Liver (tissue), 9 donors: ENCODE results near the gene ZNF700. TPM values are rescaled to one million over a fixed set of nuclear protein-coding genes. Genes with fewer than 3 reads are reported as not detected.
"Not testable (repeated sequence)": the region's sequence is repeated elsewhere in the genome, so short reads cannot be mapped to it uniquely, and the experiment has no call there.

Experiments used
- DNase-seq: peaks from one replicate; pipeline ENCODE4 v3.0.0-alpha.2; 2017; ENCODE audit warnings: low spot score
- H3K27ac ChIP-seq, 2 donors: one replicate each; pipeline ENCODE4 v1.7.0; 2013; ENCODE audit warnings: inconsistent platforms in 2 of 2, low read length in 2 of 2, control low read depth in 1 of 2, low read depth in 1 of 2, mild to moderate bottlenecking in 1 of 2
- H3K27me3 ChIP-seq, 4 donors: one replicate each; pipeline versions ENCODE4 v1.6.1 to v1.7.0; 2013; ENCODE audit warnings: low read length in 3 of 4, inconsistent platforms in 1 of 4, mild to moderate bottlenecking in 1 of 4, moderate library complexity in 1 of 4; ENCODE audit not compliant: control insufficient read depth in 4 of 4, insufficient read depth in 4 of 4
- H3K36me3 ChIP-seq, 4 donors: one replicate each; pipeline versions ENCODE4 v1.6.1 to v1.7.0; 2013; ENCODE audit warnings: low read length in 3 of 4, mild to moderate bottlenecking in 3 of 4, low read depth in 1 of 4, moderate library complexity in 1 of 4; ENCODE audit not compliant: control insufficient read depth in 4 of 4, insufficient read depth in 3 of 4
- H3K4me1 ChIP-seq, 4 donors: one replicate each; pipeline versions ENCODE4 v1.6.1 to v1.7.0; 2013; ENCODE audit warnings: low read length in 3 of 4, mild to moderate bottlenecking in 3 of 4, moderate library complexity in 1 of 4; ENCODE audit not compliant: control insufficient read depth in 4 of 4, insufficient read depth in 4 of 4
- H3K4me3 ChIP-seq, 3 donors: one replicate each; pipeline versions ENCODE4 v1.6.1 to v1.7.0; 2013; ENCODE audit warnings: low read length in 3 of 3, control low read depth in 1 of 3, low read depth in 1 of 3, mild to moderate bottlenecking in 1 of 3
- H3K9ac ChIP-seq, 2 donors: one replicate each; pipeline ENCODE4 v1.7.0; 2013; ENCODE audit warnings: low read length in 2 of 2, mild to moderate bottlenecking in 2 of 2, moderate library complexity in 2 of 2, control low read depth in 1 of 2, low read depth in 1 of 2
- H3K9me3 ChIP-seq, 4 donors: one replicate each; pipeline versions ENCODE4 v1.6.1 to v1.7.0; 2013; ENCODE audit warnings: low read length in 3 of 4; ENCODE audit not compliant: control insufficient read depth in 4 of 4
- EGR1 ChIP-seq, 2 donors: IDR thresholded peaks; 2 replicates each; pipeline ENCODE4 v1.6.1; 2016 to 2018; ENCODE audit warnings: antibody characterized with exemption in 2 of 2, low read depth in 2 of 2
- FOXA2 ChIP-seq: IDR thresholded peaks from 2 replicates; pipeline ENCODE4 v1.6.1; 2016; ENCODE audit warnings: antibody characterized with exemption
- HNF4A ChIP-seq, 2 donors: conservative IDR thresholded peaks; 2 replicates each; pipeline ENCODE4 v1.6.1; 2016; ENCODE audit warnings: antibody characterized with exemption in 2 of 2, mild to moderate bottlenecking in 2 of 2
- JUND ChIP-seq, 2 donors: IDR thresholded peaks; 2 replicates each; pipeline ENCODE4 v1.6.1; 2016; ENCODE audit warnings: antibody characterized with exemption in 2 of 2
- NR2F2 ChIP-seq: IDR thresholded peaks from 2 replicates; pipeline ENCODE4 v1.6.1; 2016; ENCODE audit warnings: antibody characterized with exemption
- RAD21 ChIP-seq, 2 donors: IDR thresholded peaks; 2 replicates each; pipeline ENCODE4 v1.6.1; 2016; ENCODE audit warnings: antibody characterized with exemption in 2 of 2, mild to moderate bottlenecking in 2 of 2
- RXRA ChIP-seq, 2 donors: IDR thresholded peaks; 2 replicates each; pipeline ENCODE4 v1.6.1; 2017 to 2018; ENCODE audit warnings: antibody characterized with exemption in 2 of 2, mild to moderate bottlenecking in 1 of 2
- SP1 ChIP-seq: IDR thresholded peaks from 2 replicates; pipeline ENCODE4 v1.6.1; 2018; ENCODE audit warnings: antibody characterized with exemption, mild to moderate bottlenecking
- YY1 ChIP-seq: IDR thresholded peaks from 2 replicates; pipeline ENCODE4 v1.6.1; 2016; ENCODE audit warnings: antibody characterized with exemption, mild to moderate bottlenecking
- WGBS: extraction: QIAGEN DNeasy Blood & Tissue Kit; methylation state at CpG from one replicate; pipeline ENCODE4 v1.1.7; 2013; 5-methylcytosine and 5-hydroxymethylcytosine counted together
- polyA plus RNA-seq, 2 donors: library from polyadenylated mRNA; stranded (reverse) in 1 of 2; unstranded in 1 of 2; fragments of 200-250 nt in 1 of 2; fragments of >200 nt in 1 of 2; fragmentation: Nextera tagmentation in 1 of 2; extraction: Ambion mirVana in 1 of 2; gene quantifications; one replicate each; pipeline versions ENCODE4 v1.2.1 to v1.2.3, GENCODE V29; 2013 to 2015
- total RNA-seq, 2 donors: library from RNA; depleted of rRNA; stranded (reverse); fragments of >200 nt; gene quantifications; one replicate each; pipeline ENCODE4 v1.2.3, GENCODE V29; 2014
- TF ChIP-seq, protein P1 (sequence below): IDR thresholded peaks from 2 replicates; pipeline ENCODE4 v1.6.1; 2016; ENCODE audit warnings: antibody characterized with exemption
- TF ChIP-seq, protein P2 (sequence below): IDR thresholded peaks from 2 replicates; pipeline ENCODE4 v1.6.1; 2016; ENCODE audit warnings: antibody characterized with exemption
- TF ChIP-seq, protein P3 (sequence below): IDR thresholded peaks from 2 replicates; pipeline ENCODE4 v1.6.1; 2016; ENCODE audit warnings: antibody characterized with exemption, mild to moderate bottlenecking
- TF ChIP-seq, protein P4 (sequence below): fragments of 150-350 bp; IDR thresholded peaks from 2 replicates; pipeline ENCODE4 v1.5.1; 2017; ENCODE audit warnings: improper control_type of control experiment, low read depth, low read length; ENCODE audit not compliant: missing input control
- donor health status: healthy.
- donor health status: healthy.
- donor health status: healthy.
- donor health status: healthy.
- donor health status: healthy.

The ZNF700 gene
- total and polyA plus RNA-seq, 4 donors: 3.1 to 13.7 (median 6.7) TPM

DNA sequence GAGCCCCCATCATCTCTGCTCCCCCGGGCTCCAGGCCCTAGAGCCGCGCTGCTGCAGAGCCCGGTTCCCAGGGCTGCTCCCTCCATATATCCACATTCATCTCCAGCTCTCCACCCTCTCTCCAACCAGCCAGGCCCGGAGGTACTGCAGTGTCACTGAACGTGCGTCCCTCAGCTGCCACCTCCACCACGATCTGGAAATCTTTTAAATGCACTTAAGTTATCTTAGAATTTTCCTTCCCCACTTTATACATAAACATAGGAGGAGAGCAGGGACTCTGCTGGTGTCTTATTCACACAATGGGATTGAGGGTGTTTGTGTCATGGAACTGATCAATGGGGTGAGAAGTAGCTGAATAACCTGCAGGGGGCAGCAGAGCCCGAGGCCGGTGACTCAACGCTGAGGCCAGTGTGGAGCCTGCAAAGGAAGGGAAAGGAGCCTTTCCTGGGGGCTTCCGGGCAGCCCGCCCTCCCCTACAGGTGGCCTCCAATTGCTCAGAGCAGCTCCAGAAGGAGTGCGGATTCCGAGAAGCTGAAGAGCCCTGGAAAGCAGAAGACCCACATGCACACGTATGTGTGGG, 45.1 kb upstream of the ZNF700 start:
- not testable (repeated sequence) for H3K4me1 ChIP-seq, H3K4me3 ChIP-seq, H3K36me3 ChIP-seq, H3K27me3 ChIP-seq, H3K27ac ChIP-seq, H3K9ac ChIP-seq, H3K9me3 ChIP-seq
- DNase-seq: peak; percentile 44
- 77% methylated on average over 16 of the region's 16 CpGs for WGBS
- peak; percentile 14 to 41 for TF ChIP-seq RAD21 (IDR thresholded peaks at IDR 0.05)

DNA sequence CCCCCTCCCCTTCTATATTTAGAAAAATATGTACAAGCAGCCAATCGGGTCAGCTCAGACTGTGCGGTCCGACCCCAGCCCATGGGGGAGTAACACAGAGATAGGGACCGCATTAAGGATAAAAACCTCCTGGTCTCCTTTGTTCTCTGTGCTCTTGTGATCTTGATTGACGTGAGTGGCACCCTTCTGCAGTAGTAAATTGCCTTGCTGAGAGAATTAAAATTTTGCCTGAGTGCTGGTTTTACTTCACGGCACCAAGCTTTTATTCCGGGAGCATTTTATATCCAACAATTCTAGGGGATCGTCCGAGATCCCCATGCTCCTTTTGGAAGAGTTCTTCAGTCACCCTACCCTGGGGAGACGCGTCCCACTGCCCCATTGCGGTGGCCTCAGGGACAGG, 44.3 kb upstream of the ZNF700 start:
- no peak overlapping the region for H3K27ac ChIP-seq
- WGBS: 88% methylated on average over 12 of the region's 12 CpGs
- H3K9ac ChIP-seq: no peak overlapping the region
- H3K27me3 ChIP-seq: no peaks in the 10 kb centered on the region
- TF ChIP-seq YY1: no peak
- no peak for TF ChIP-seq RXRA (IDR thresholded peaks at IDR 0.05)
- no peak for TF ChIP-seq SP1
- no peak for TF ChIP-seq EGR1 (IDR thresholded peaks at IDR 0.05; ENCODE audit: low read depth in 2 of 2)
- TF ChIP-seq, protein P1, sequence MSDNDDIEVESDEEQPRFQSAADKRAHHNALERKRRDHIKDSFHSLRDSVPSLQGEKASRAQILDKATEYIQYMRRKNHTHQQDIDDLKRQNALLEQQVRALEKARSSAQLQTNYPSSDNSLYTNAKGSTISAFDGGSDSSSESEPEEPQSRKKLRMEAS: no peak
- TF ChIP-seq JUND (IDR thresholded peaks at IDR 0.05): no peak
- no peak for TF ChIP-seq NR2F2
- TF ChIP-seq, protein P2, sequence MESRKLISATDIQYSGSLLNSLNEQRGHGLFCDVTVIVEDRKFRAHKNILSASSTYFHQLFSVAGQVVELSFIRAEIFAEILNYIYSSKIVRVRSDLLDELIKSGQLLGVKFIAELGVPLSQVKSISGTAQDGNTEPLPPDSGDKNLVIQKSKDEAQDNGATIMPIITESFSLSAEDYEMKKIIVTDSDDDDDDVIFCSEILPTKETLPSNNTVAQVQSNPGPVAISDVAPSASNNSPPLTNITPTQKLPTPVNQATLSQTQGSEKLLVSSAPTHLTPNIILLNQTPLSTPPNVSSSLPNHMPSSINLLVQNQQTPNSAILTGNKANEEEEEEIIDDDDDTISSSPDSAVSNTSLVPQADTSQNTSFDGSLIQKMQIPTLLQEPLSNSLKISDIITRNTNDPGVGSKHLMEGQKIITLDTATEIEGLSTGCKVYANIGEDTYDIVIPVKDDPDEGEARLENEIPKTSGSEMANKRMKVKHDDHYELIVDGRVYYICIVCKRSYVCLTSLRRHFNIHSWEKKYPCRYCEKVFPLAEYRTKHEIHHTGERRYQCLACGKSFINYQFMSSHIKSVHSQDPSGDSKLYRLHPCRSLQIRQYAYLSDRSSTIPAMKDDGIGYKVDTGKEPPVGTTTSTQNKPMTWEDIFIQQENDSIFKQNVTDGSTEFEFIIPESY: no peak
- TF ChIP-seq, protein P3, sequence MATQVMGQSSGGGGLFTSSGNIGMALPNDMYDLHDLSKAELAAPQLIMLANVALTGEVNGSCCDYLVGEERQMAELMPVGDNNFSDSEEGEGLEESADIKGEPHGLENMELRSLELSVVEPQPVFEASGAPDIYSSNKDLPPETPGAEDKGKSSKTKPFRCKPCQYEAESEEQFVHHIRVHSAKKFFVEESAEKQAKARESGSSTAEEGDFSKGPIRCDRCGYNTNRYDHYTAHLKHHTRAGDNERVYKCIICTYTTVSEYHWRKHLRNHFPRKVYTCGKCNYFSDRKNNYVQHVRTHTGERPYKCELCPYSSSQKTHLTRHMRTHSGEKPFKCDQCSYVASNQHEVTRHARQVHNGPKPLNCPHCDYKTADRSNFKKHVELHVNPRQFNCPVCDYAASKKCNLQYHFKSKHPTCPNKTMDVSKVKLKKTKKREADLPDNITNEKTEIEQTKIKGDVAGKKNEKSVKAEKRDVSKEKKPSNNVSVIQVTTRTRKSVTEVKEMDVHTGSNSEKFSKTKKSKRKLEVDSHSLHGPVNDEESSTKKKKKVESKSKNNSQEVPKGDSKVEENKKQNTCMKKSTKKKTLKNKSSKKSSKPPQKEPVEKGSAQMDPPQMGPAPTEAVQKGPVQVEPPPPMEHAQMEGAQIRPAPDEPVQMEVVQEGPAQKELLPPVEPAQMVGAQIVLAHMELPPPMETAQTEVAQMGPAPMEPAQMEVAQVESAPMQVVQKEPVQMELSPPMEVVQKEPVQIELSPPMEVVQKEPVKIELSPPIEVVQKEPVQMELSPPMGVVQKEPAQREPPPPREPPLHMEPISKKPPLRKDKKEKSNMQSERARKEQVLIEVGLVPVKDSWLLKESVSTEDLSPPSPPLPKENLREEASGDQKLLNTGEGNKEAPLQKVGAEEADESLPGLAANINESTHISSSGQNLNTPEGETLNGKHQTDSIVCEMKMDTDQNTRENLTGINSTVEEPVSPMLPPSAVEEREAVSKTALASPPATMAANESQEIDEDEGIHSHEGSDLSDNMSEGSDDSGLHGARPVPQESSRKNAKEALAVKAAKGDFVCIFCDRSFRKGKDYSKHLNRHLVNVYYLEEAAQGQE: no peak
- no peak for TF ChIP-seq RAD21 (IDR thresholded peaks at IDR 0.05)
- no peak for TF ChIP-seq FOXA2
- no peak for TF ChIP-seq HNF4A (conservative IDR thresholded peaks at IDR 0.05)
- no peaks in the 10 kb centered on the region for H3K9me3 ChIP-seq
- peaks cover 0 to 3% (median 0%) of the 10 kb centered on the region in 4 donors for H3K4me1 ChIP-seq
- DNase-seq: no peak
- H3K4me3 ChIP-seq: no peak overlapping the region
- H3K36me3 ChIP-seq: no peaks in the 10 kb centered on the region

DNA sequence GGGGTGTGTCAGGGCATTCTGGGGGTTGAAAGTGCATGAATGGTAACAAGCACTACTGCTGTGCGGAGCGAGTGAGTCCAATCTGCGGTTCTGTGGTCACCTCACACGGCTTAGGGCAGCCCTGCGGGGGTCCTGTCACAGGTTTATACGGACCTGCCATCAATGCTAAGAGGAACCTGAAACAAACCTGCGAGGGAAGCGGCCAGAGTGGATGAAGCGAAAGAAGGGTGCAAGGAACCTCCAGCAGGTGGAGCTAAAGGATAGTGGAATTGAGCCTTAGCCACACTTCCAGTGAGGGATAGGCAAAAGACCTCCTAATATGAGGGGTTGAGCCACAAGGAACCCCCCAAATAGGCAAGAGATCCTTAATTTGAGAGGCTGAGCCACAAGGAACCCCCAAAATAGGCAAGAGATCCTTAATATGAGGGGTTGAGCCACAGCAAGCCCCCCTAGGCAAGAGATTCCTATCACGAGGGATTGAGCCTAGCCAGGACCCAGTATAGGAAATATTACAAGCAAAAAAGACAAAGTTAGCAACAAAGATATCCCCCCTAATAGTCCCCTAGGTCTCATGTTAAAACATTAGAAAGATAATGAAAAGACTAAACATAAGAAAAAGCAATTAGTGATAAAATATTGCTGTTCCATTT, 43.6 kb upstream of the ZNF700 start:
- 17% methylated on average over 10 of the region's 10 CpGs for WGBS
- no peaks in the 10 kb centered on the region for H3K27me3 ChIP-seq
- no peak overlapping the region for H3K4me3 ChIP-seq
- no peak overlapping the region for H3K9ac ChIP-seq
- peak; percentile 72 for DNase-seq
- H3K4me1 ChIP-seq: peaks cover 0 to 3% (median 0%) of the 10 kb centered on the region in 4 donors
- H3K36me3 ChIP-seq: no peaks in the 10 kb centered on the region
- TF ChIP-seq, protein P4, sequence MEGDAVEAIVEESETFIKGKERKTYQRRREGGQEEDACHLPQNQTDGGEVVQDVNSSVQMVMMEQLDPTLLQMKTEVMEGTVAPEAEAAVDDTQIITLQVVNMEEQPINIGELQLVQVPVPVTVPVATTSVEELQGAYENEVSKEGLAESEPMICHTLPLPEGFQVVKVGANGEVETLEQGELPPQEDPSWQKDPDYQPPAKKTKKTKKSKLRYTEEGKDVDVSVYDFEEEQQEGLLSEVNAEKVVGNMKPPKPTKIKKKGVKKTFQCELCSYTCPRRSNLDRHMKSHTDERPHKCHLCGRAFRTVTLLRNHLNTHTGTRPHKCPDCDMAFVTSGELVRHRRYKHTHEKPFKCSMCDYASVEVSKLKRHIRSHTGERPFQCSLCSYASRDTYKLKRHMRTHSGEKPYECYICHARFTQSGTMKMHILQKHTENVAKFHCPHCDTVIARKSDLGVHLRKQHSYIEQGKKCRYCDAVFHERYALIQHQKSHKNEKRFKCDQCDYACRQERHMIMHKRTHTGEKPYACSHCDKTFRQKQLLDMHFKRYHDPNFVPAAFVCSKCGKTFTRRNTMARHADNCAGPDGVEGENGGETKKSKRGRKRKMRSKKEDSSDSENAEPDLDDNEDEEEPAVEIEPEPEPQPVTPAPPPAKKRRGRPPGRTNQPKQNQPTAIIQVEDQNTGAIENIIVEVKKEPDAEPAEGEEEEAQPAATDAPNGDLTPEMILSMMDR: peak; percentile 86
- no peak for TF ChIP-seq FOXA2
- peak; percentile 92 to 96 for TF ChIP-seq RAD21 (IDR thresholded peaks at IDR 0.05)
- no peaks in the 10 kb centered on the region for H3K9me3 ChIP-seq
- no peak overlapping the region for H3K27ac ChIP-seq
